ENCODE measurements around the gene FUOM.

The FUOM gene

DNA sequence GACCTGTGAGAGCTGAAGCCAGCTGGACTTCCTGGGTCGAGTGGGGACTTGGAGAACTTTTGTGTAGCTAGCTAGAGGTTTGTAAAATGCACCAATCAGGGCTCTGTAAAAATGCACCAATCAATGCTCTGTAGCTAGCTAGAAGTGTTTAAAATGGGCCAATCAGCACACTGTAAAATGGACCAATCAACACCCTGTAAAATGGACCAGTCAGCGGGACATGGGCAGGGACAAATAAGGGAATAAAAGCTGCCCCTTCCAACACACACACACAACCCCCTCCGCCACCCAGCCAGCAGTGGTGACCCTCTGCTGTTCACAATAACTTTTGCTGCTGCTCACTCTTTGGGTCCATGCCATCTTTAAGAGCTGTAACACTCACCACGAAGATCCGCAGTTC lies 42.0 kb downstream of the FUOM start:
- no peak for DNase-seq (ENCODE audit: low spot score)
- H4K91ac ChIP-seq (ENCODE audit: low read depth, low read length, poor library complexity), result no peak overlapping the region
- H2BK5ac ChIP-seq (ENCODE audit: low read length), result no peak overlapping the region
- no peak overlapping the region for H4K8ac ChIP-seq (ENCODE audit: low read depth, low read length)
- H3K4me1 ChIP-seq (ENCODE audit: control insufficient read depth in 2 of 2, insufficient read depth in 1 of 2, low read depth in 1 of 2, low read length in 2 of 2), result peaks cover 0 to 2% of the 10 kb centered on the region in 2 donors
- H3K4me3 ChIP-seq (ENCODE audit: low read length in 2 of 2), result no peak overlapping the region
- no peak overlapping the region for H3K18ac ChIP-seq (ENCODE audit: low read length)
- H3K9ac ChIP-seq (ENCODE audit: low read depth, low read length, poor library complexity), result no peak overlapping the region
- H3K14ac ChIP-seq (ENCODE audit: low read length), result no peak overlapping the region
- H2BK120ac ChIP-seq (ENCODE audit: low read depth, low read length), result no peak overlapping the region
- peaks cover 11 to 24% of the 10 kb centered on the region in 2 donors for H3K36me3 ChIP-seq (replicated peaks in 1 of 2; ENCODE audit: control insufficient read depth in 2 of 2, insufficient read depth in 2 of 2, low read length in 2 of 2)
- H3K4me2 ChIP-seq (ENCODE audit: insufficient read depth, low read length, poor library complexity, severe bottlenecking), result no peak overlapping the region
- H2AFZ ChIP-seq (ENCODE audit: low read length), result no peak overlapping the region
- H3K27ac ChIP-seq (replicated peaks; ENCODE audit: low read length), result no peak overlapping the region
- no peaks in the 10 kb centered on the region for H3K9me3 ChIP-seq (replicated peaks in 1 of 2; ENCODE audit: control insufficient read depth in 2 of 2, insufficient read depth in 1 of 2, low read depth in 1 of 2, low read length in 2 of 2)
- H2BK15ac ChIP-seq (ENCODE audit: low read length), result no peak overlapping the region
- H3K27me3 ChIP-seq (ENCODE audit: control insufficient read depth in 3 of 3, insufficient read depth in 3 of 3, low read depth in 1 of 3, low read length in 3 of 3), result peaks cover 0 to 5% (median 4%) of the 10 kb centered on the region in 3 experiments
- WGBS, 2 donors (ENCODE audit: extremely low coverage in 2 of 2, insufficient read length in 2 of 2, insufficient replicate concordance in 1 of 2), result no CpG with 5 or more reads among the region's 5 CpGs
- H2BK12ac ChIP-seq (ENCODE audit: low read length), result no peak overlapping the region
- no peak overlapping the region for H3K23ac ChIP-seq (ENCODE audit: low read depth, low read length, poor library complexity)
- H3K4ac ChIP-seq (ENCODE audit: low read length), result no peak overlapping the region
- H3K79me1 ChIP-seq (ENCODE audit: low read depth, low read length), result peaks cover 2% of the 10 kb centered on the region
- H2AK5ac ChIP-seq (ENCODE audit: low read depth, low read length), result no peak overlapping the region

DNA sequence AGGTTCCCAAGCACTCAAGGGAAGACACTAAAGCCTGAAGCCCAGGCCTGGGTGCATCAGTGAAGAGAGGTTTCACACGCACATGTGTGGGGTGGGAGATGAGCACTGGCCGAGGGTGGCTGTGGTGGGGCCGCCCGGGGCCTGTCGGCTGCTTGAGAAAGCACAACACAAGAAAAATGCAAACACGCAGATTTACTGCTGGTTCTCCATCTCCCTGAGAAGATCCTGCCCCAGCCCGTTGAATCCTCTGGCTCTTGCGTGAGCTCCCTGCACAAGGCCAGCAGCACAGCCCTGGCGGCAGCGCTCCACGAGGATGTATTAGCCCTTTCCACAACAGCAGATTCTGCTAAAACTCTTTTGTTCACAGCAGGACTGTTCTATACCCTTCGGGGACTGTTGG lies 42.9 kb downstream of the FUOM start:
- Histone ChIP-seq H3K4me1 (ENCODE audit: control insufficient read depth in 2 of 2, insufficient read depth in 1 of 2, low read depth in 1 of 2, low read length in 2 of 2) (peaks cover 0 to 2% of the 10 kb centered on the region in 2 donors), H3K27me3 (ENCODE audit: control insufficient read depth in 3 of 3, insufficient read depth in 3 of 3, low read depth in 1 of 3, low read length in 3 of 3) (peaks cover 0 to 5% (median 4%) of the 10 kb centered on the region in 3 experiments), H3K4me2 (ENCODE audit: insufficient read depth, low read length, poor library complexity, severe bottlenecking) (no peak overlapping the region), H4K91ac (ENCODE audit: low read depth, low read length, poor library complexity) (no peak overlapping the region), H3K9me3 (replicated peaks in 1 of 2; ENCODE audit: control insufficient read depth in 2 of 2, insufficient read depth in 1 of 2, low read depth in 1 of 2, low read length in 2 of 2) (no peaks in the 10 kb centered on the region), H2BK120ac (ENCODE audit: low read depth, low read length) (no peak overlapping the region), H4K8ac (ENCODE audit: low read depth, low read length) (no peak overlapping the region), H3K36me3 (replicated peaks in 1 of 2; ENCODE audit: control insufficient read depth in 2 of 2, insufficient read depth in 2 of 2, low read length in 2 of 2) (peaks cover 20 to 34% of the 10 kb centered on the region in 2 donors), H3K23ac (ENCODE audit: low read depth, low read length, poor library complexity) (no peak overlapping the region), H2AFZ (ENCODE audit: low read length) (no peak overlapping the region), H3K79me1 (ENCODE audit: low read depth, low read length) (peaks cover 6% of the 10 kb centered on the region), H3K9ac (ENCODE audit: low read depth, low read length, poor library complexity) (no peak overlapping the region), H3K4ac (ENCODE audit: low read length) (no peak overlapping the region), H3K4me3 (ENCODE audit: low read length in 2 of 2) (no peak overlapping the region), H2AK5ac (ENCODE audit: low read depth, low read length) (no peak overlapping the region), H3K14ac (ENCODE audit: low read length) (no peak overlapping the region), H2BK12ac (ENCODE audit: low read length) (no peak overlapping the region), H2BK15ac (ENCODE audit: low read length) (no peak overlapping the region), H2BK5ac (ENCODE audit: low read length) (no peak overlapping the region), H3K18ac (ENCODE audit: low read length) (no peak overlapping the region), H3K27ac (replicated peaks; ENCODE audit: low read length) (no peak overlapping the region)
- DNase-seq (ENCODE audit: low spot score), result no peak
- WGBS, 2 donors (ENCODE audit: extremely low coverage in 2 of 2, insufficient read length in 2 of 2, insufficient replicate concordance in 1 of 2), result no CpG with 5 or more reads among the region's 12 CpGs

DNA sequence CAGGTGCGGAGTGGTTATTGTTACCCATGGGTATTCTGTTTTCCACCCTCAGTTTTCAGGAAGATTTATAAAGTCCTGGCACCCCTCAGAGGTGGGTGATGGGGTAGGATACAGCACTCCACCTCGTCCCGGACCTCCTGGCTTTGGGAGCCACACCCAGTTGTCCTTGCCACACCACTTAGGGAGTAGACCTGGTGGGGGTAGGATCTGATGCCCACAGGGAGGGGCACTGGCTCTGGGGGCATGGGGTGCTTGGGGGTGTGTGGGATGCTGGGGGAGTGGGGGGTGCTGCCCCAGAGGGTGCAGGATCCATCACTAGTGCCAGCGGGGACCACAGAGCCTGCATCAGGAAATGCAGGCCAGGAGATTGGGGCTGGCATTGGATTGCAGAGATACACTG lies 44.6 kb downstream of the FUOM start:
- Histone ChIP-seq H2BK120ac (ENCODE audit: low read depth, low read length) (no peak overlapping the region), H3K9ac (ENCODE audit: low read depth, low read length, poor library complexity) (no peak overlapping the region), H2BK5ac (ENCODE audit: low read length) (no peak overlapping the region), H3K27me3 (ENCODE audit: control insufficient read depth in 3 of 3, insufficient read depth in 3 of 3, low read depth in 1 of 3, low read length in 3 of 3) (no peaks in the 10 kb centered on the region), H3K27ac (replicated peaks; ENCODE audit: low read length) (no peak overlapping the region), H3K4me2 (ENCODE audit: insufficient read depth, low read length, poor library complexity, severe bottlenecking) (no peak overlapping the region), H4K91ac (ENCODE audit: low read depth, low read length, poor library complexity) (no peak overlapping the region), H3K23ac (ENCODE audit: low read depth, low read length, poor library complexity) (no peak overlapping the region), H3K9me3 (replicated peaks in 1 of 2; ENCODE audit: control insufficient read depth in 2 of 2, insufficient read depth in 1 of 2, low read depth in 1 of 2, low read length in 2 of 2) (no peaks in the 10 kb centered on the region), H3K79me1 (ENCODE audit: low read depth, low read length) (peaks cover 11% of the 10 kb centered on the region), H3K36me3 (replicated peaks in 1 of 2; ENCODE audit: control insufficient read depth in 2 of 2, insufficient read depth in 2 of 2, low read length in 2 of 2) (peaks cover 24 to 41% of the 10 kb centered on the region in 2 donors), H2BK12ac (ENCODE audit: low read length) (no peak overlapping the region), H4K8ac (ENCODE audit: low read depth, low read length) (peak overlapping the region; percentile 3), H3K4me1 (ENCODE audit: control insufficient read depth in 2 of 2, insufficient read depth in 1 of 2, low read depth in 1 of 2, low read length in 2 of 2) (peaks cover 3 to 4% of the 10 kb centered on the region in 2 donors), H2BK15ac (ENCODE audit: low read length) (no peak overlapping the region), H2AK5ac (ENCODE audit: low read depth, low read length) (no peak overlapping the region), H3K4me3 (ENCODE audit: low read length in 2 of 2) (no peak overlapping the region), H3K18ac (ENCODE audit: low read length) (no peak overlapping the region), H3K4ac (ENCODE audit: low read length) (no peak overlapping the region), H2AFZ (ENCODE audit: low read length) (no peak overlapping the region), H3K14ac (ENCODE audit: low read length) (no peak overlapping the region)
- no CpG with 5 or more reads among the region's 4 CpGs for WGBS, 2 donors (ENCODE audit: extremely low coverage in 2 of 2, insufficient read length in 2 of 2, insufficient replicate concordance in 1 of 2)
- DNase-seq (ENCODE audit: low spot score), result no peak

DNA sequence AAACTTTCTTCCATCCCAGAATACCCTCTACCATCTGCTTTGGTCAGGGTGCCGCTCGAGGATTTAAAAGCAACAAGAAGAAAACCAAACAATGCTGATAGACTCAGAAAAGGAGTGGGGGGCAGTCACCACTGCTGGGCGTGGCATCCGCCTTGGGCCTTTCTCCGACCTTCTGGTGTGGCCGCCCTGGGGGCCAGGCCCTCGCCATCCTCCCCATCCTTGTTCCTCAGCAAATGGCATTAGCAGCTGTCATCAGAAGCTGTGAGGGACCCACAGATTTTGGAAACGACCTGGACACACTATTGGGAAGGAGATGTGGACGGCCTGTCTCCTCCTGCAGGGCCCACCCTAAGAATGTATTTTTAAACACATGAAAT lies 45.1 kb downstream of the FUOM start:
- Histone ChIP-seq H3K4me3 (ENCODE audit: low read length in 2 of 2) (no peak overlapping the region), H2BK12ac (ENCODE audit: low read length) (no peak overlapping the region), H2AFZ (ENCODE audit: low read length) (no peak overlapping the region), H3K4me2 (ENCODE audit: insufficient read depth, low read length, poor library complexity, severe bottlenecking) (no peak overlapping the region), H2BK5ac (ENCODE audit: low read length) (no peak overlapping the region), H3K9me3 (replicated peaks in 1 of 2; ENCODE audit: control insufficient read depth in 2 of 2, insufficient read depth in 1 of 2, low read depth in 1 of 2, low read length in 2 of 2) (no peaks in the 10 kb centered on the region), H2BK120ac (ENCODE audit: low read depth, low read length) (no peak overlapping the region), H3K4ac (ENCODE audit: low read length) (no peak overlapping the region), H4K91ac (ENCODE audit: low read depth, low read length, poor library complexity) (no peak overlapping the region), H3K9ac (ENCODE audit: low read depth, low read length, poor library complexity) (no peak overlapping the region), H2AK5ac (ENCODE audit: low read depth, low read length) (no peak overlapping the region), H3K79me1 (ENCODE audit: low read depth, low read length) (peaks cover 15% of the 10 kb centered on the region), H4K8ac (ENCODE audit: low read depth, low read length) (no peak overlapping the region), H3K27me3 (ENCODE audit: control insufficient read depth in 3 of 3, insufficient read depth in 3 of 3, low read depth in 1 of 3, low read length in 3 of 3) (no peaks in the 10 kb centered on the region), H3K36me3 (replicated peaks in 1 of 2; ENCODE audit: control insufficient read depth in 2 of 2, insufficient read depth in 2 of 2, low read length in 2 of 2) (peaks cover 24 to 41% of the 10 kb centered on the region in 2 donors), H3K27ac (replicated peaks; ENCODE audit: low read length) (no peak overlapping the region), H3K14ac (ENCODE audit: low read length) (no peak overlapping the region), H2BK15ac (ENCODE audit: low read length) (no peak overlapping the region), H3K23ac (ENCODE audit: low read depth, low read length, poor library complexity) (no peak overlapping the region), H3K4me1 (ENCODE audit: control insufficient read depth in 2 of 2, insufficient read depth in 1 of 2, low read depth in 1 of 2, low read length in 2 of 2) (peaks cover 6 to 7% of the 10 kb centered on the region in 2 donors), H3K18ac (ENCODE audit: low read length) (no peak overlapping the region)
- no peak for DNase-seq (ENCODE audit: low spot score)
- WGBS, 2 donors (ENCODE audit: extremely low coverage in 2 of 2, insufficient read length in 2 of 2, insufficient replicate concordance in 1 of 2), result no CpG with 5 or more reads among the region's 9 CpGs

All from neuronal stem cell (in vitro differentiated cells).